Cardiac muscle cell (in vitro differentiated cells and primary cell): Measurements from ENCODE around the gene ZNF385D. TPM values are rescaled to one million over a fixed set of nuclear protein-coding genes. Genes with fewer than 3 reads are reported as not detected.
"Not testable (repeated sequence)": the region's sequence is repeated elsewhere in the genome, so short reads cannot be mapped to it uniquely, and the experiment has no call there.

ENCODE experiments used
- DNase-seq, 2 donors: peaks; one replicate each; pipeline versions ENCODE4 v3.0.0 to v3.0.0-alpha.2; 2010 to 2017; ENCODE audit warnings: low read depth in 1 of 2, low spot score in 1 of 2
- H3K27ac ChIP-seq: fragments of 200-600 bp; sonication (generic); 2 replicates; pipeline ENCODE4 v1.5.1; 2016
- H3K27me3 ChIP-seq: fragments of 200-600 bp; sonication (generic); 2 replicates; pipeline ENCODE4 v1.6.0; 2016; ENCODE audit warnings: control low read depth
- H3K36me3 ChIP-seq: fragments of 200-600 bp; sonication (generic); 2 replicates; pipeline ENCODE4 v1.5.1; 2016; ENCODE audit warnings: control low read depth
- H3K4me1 ChIP-seq: fragments of 200-600 bp; sonication (generic); 2 replicates; pipeline ENCODE4 v1.8.1; 2017; ENCODE audit warnings: low read depth, mild to moderate bottlenecking, mixed run types
- H3K4me3 ChIP-seq: fragments of 200-600 bp; sonication (generic); 2 replicates; pipeline ENCODE4 v1.5.1; 2016; ENCODE audit warnings: mild to moderate bottlenecking
- H3K9me3 ChIP-seq: fragments of 200-600 bp; sonication (generic); 2 replicates; pipeline ENCODE4 v1.5.1; 2017; ENCODE audit warnings: low read depth, mild to moderate bottlenecking, control low read depth
- polyA plus RNA-seq: library from polyadenylated mRNA; unstranded; fragments of >200 nt; fragmentation: Nextera tagmentation; extraction: Ambion mirVana; gene quantifications from 2 replicates; pipeline ENCODE4 v1.2.1, GENCODE V29; 2016
- total RNA-seq: library from RNA; depleted of rRNA; stranded (reverse); fragments of >200 nt; gene quantifications from 2 replicates; pipeline ENCODE4 v1.2.3, GENCODE V29; 2016
- TF ChIP-seq, protein P1 (sequence below): IDR thresholded peaks from 2 replicates; pipeline ENCODE4 v1.5.1; 2012; ENCODE audit warnings: low read depth, mild to moderate bottlenecking, low read length

Gene ZNF385D
- total and polyA plus RNA-seq, 2 experiments from 2014 or later, result 1.3 to 10.6 TPM

DNA sequence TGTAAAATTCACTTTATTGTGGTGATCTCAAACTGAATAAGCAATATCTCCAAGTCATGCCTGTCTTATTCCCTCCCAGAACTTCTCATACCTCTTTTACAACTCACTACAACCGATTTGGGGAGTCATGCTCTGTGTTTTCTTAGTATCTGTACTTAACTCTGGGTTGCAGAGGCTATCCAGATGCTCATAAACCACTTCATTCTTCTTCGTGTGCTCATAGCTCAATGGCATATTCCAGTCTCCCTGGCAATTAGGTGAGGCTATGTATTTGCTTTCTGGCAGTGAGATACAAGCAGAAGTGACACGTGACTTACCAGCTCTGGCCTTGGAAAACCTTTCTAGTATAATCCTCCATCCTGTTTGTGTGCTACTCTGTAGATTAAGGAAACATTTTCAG lies 360.9 kb downstream of the ZNF385D start:
- peak in 1 of 2 donors; percentile 6 for DNase-seq
- no peaks in the 10 kb centered on the region for H3K27me3 ChIP-seq
- H3K36me3 ChIP-seq, result no peaks in the 10 kb centered on the region
- no peaks in the 10 kb centered on the region for H3K9me3 ChIP-seq
- H3K27ac ChIP-seq, result no peak overlapping the region
- no peak overlapping the region for H3K4me3 ChIP-seq
- H3K4me1 ChIP-seq, result no peaks in the 10 kb centered on the region
- TF ChIP-seq, protein P1, sequence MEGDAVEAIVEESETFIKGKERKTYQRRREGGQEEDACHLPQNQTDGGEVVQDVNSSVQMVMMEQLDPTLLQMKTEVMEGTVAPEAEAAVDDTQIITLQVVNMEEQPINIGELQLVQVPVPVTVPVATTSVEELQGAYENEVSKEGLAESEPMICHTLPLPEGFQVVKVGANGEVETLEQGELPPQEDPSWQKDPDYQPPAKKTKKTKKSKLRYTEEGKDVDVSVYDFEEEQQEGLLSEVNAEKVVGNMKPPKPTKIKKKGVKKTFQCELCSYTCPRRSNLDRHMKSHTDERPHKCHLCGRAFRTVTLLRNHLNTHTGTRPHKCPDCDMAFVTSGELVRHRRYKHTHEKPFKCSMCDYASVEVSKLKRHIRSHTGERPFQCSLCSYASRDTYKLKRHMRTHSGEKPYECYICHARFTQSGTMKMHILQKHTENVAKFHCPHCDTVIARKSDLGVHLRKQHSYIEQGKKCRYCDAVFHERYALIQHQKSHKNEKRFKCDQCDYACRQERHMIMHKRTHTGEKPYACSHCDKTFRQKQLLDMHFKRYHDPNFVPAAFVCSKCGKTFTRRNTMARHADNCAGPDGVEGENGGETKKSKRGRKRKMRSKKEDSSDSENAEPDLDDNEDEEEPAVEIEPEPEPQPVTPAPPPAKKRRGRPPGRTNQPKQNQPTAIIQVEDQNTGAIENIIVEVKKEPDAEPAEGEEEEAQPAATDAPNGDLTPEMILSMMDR, result no peak

DNA sequence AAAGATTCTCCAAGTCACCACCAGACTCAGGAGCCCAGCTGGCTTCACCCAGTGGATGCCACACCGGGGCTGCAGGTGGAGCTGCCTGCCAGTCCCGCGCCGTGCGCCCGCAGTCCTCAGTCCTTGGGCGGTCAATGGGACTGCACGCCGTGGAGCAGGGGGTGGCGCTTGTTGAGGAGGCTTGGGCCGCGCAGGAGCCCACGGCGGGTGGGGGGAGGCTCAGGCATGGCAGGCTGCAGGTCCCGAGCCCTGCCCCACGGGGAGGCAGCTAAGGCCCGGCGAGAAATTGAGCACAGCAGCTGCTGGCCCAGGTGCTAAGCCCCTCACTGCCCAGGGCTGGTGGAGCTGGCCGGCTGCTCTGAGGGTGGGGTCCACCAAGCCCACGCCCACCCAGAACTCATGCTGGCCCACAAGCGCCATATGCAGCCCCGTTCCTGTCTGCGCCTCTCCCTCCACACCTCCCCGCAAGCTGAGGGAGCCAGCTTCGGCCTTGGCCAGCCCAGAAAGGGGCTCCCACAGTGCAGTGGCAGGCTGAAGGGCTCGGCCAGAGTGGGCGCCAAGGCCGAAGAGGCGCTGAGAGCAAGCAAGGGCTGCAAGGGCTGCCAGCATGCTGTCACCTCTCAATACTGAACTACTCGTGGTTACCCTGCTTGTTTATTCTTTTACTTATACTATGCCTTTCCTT lies 363.7 kb downstream of the ZNF385D start:
- H3K36me3 ChIP-seq, H3K9me3 ChIP-seq, H3K27me3 ChIP-seq, H3K4me1 ChIP-seq, DNase-seq, H3K27ac ChIP-seq, H3K4me3 ChIP-seq: not testable (repeated sequence)

- H3K36me3 ChIP-seq, H3K4me3 ChIP-seq, H3K27me3 ChIP-seq, H3K9me3 ChIP-seq, H3K4me1 ChIP-seq, H3K27ac ChIP-seq, DNase-seq: not testable (repeated sequence)
Measured at GRCh38 chr3:21378036-21378435, 373.0 kb downstream of the ZNF385D start.

DNA sequence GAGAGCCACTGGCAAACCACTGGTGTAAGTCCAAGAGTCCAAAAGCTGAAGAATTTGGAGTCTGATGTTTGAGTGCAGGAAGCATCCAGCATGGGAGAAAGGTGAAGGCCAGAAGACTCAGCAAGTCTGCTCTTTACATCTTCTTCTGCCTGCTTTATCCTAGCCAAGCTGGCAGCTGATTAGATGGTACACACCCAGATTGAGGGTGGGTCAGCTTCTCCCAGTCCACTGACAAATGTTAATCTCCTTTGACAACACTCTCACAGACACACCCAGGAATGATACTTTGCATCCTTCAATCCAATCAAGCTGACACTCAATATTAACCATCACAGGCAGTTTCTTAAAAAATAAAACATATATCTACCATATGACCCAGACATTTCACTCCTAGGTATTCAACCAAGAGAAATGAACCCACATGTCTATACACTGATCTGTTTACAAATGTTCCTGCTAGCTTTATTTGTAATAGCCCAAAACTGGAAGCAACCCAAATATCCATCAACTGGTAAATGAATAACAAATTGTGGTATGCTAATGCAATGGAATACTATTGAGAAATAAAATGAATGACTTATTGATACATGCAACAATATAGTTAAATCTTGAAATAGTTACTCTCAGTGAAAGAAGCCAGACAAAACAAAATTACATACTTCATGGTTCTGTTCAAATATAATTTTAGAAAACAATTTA lies 373.8 kb downstream of the ZNF385D start:
- Histone ChIP-seq H3K9me3 (no peaks in the 10 kb centered on the region), H3K4me3 (no peak overlapping the region)
- DNase-seq, result no peak

GRCh38 chr3:21372316-21372715 lies 378.7 kb downstream of the ZNF385D start:
- no peak overlapping the region for H3K4me3 ChIP-seq
- H3K27ac ChIP-seq, result no peak overlapping the region
- TF ChIP-seq, protein P1, result no peak

More for the DNA sequence above, 373.8 kb downstream of the ZNF385D start:
- Histone ChIP-seq H3K27ac (no peak overlapping the region), H3K27me3 (no peaks in the 10 kb centered on the region), H3K36me3 (no peaks in the 10 kb centered on the region), H3K4me1 (peaks cover 8% of the 10 kb centered on the region)
- TF ChIP-seq, protein P1, result no peak

More at GRCh38 chr3:21372316-21372715, 378.7 kb downstream of the ZNF385D start:
- no peaks in the 10 kb centered on the region for H3K36me3 ChIP-seq
- no peaks in the 10 kb centered on the region for H3K27me3 ChIP-seq
- H3K4me1 ChIP-seq, result peaks cover 11% of the 10 kb centered on the region
- no peaks in the 10 kb centered on the region for H3K9me3 ChIP-seq
- DNase-seq, result peak in 1 of 2 donors; percentile 0
